ENCODE data around the gene NOS1AP. TPM values are rescaled to one million over a fixed set of nuclear protein-coding genes. Genes with fewer than 3 reads are reported as not detected.

Gene NOS1AP
- total RNA-seq, 1 experiment from 2014 or later: 5.3 TPM

GRCh38 chr1:162067466-162067865 lies 2.0 kb upstream of the NOS1AP start:
- ATAC-seq (no peak), DNase-seq (ENCODE audit: low read depth, low spot score) (no peak)
- H4K20me1 ChIP-seq (ENCODE audit: insufficient read depth): no peaks in the 10 kb centered on the region
- TF ChIP-seq POLR2A (IDR thresholded peaks at IDR 0.05; ENCODE audit: borderline replicate concordance, extremely low read depth, insufficient read depth, insufficient read length) (no peak), SRF (IDR thresholded peaks at IDR 0.05; ENCODE audit: low read depth) (no peak), EGR1 (IDR thresholded peaks at IDR 0.05; ENCODE audit: low read depth) (no peak), RAD21 (IDR thresholded peaks at IDR 0.05; ENCODE audit: low read depth) (no peak)
- TF ChIP-seq, protein P1, sequence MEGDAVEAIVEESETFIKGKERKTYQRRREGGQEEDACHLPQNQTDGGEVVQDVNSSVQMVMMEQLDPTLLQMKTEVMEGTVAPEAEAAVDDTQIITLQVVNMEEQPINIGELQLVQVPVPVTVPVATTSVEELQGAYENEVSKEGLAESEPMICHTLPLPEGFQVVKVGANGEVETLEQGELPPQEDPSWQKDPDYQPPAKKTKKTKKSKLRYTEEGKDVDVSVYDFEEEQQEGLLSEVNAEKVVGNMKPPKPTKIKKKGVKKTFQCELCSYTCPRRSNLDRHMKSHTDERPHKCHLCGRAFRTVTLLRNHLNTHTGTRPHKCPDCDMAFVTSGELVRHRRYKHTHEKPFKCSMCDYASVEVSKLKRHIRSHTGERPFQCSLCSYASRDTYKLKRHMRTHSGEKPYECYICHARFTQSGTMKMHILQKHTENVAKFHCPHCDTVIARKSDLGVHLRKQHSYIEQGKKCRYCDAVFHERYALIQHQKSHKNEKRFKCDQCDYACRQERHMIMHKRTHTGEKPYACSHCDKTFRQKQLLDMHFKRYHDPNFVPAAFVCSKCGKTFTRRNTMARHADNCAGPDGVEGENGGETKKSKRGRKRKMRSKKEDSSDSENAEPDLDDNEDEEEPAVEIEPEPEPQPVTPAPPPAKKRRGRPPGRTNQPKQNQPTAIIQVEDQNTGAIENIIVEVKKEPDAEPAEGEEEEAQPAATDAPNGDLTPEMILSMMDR (IDR thresholded peaks at IDR 0.05 in 2 of 3, conservative IDR thresholded peaks at IDR 0.05 in 1 of 3; ENCODE audit: borderline replicate concordance in 1 of 3, insufficient read depth in 1 of 3, low read depth in 2 of 3, low read length in 2 of 3): no peak
- TF ChIP-seq, protein P2, sequence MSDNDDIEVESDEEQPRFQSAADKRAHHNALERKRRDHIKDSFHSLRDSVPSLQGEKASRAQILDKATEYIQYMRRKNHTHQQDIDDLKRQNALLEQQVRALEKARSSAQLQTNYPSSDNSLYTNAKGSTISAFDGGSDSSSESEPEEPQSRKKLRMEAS (IDR thresholded peaks at IDR 0.05): no peak
- POLR2A ChIA-PET: no interaction called here
- no peaks in the 10 kb centered on the region for H3K9me2 ChIP-seq (ENCODE audit: insufficient read depth)
- BruUV-seq (replicated peaks): no TSS peak
- no peak overlapping the region for H3K9ac ChIP-seq (ENCODE audit: low read length)
- intact Hi-C loops (cut with micrococcal nuclease): no loop called here
- CTCF ChIA-PET: no interaction called here
- no peak overlapping the region for H2AFZ ChIP-seq (ENCODE audit: low read depth, low read length, poor library complexity, severe bottlenecking)
- H3K4me2 ChIP-seq (ENCODE audit: low read length): no peak overlapping the region
- H3K4me1 ChIP-seq (ENCODE audit: control insufficient read depth in 1 of 2, insufficient read depth in 2 of 2, low read length in 2 of 2): peaks cover 29 to 32% of the 10 kb centered on the region in 2 experiments; a peak in 3 of 4 replicates
- H3K27ac ChIP-seq (ENCODE audit: low read depth, low read length): no peak overlapping the region
- no peaks in the 10 kb centered on the region for H3K36me3 ChIP-seq (ENCODE audit: control insufficient read depth in 1 of 2, insufficient read depth in 2 of 2, low read length in 2 of 2)
- no peaks in the 10 kb centered on the region for H3K9me3 ChIP-seq (ENCODE audit: control insufficient read depth in 1 of 2, insufficient read depth in 1 of 2, low read depth in 1 of 2, low read length in 2 of 2)
- RAD21 ChIA-PET (ENCODE audit: low non-redundant PET in 1 of 2, low total read pairs in 2 of 2, uncharacterized antibody in 2 of 2, unreplicated experiment in 2 of 2): no interaction called here
- peaks cover 21% of the 10 kb centered on the region; the same call in 1 of the 2 replicates for H3K27me3 ChIP-seq (ENCODE audit: insufficient read depth, low read length)
- H3K4me3 ChIP-seq (replicated peaks in 1 of 2; ENCODE audit: low read depth in 1 of 2, low read length in 2 of 2): no peak overlapping the region
- H3K79me2 ChIP-seq (ENCODE audit: insufficient read depth, low read length): no peaks in the 10 kb centered on the region

GRCh38 chr1:162068301-162068700 lies 1.2 kb upstream of the NOS1AP start:
- H3K9me2 ChIP-seq (ENCODE audit: insufficient read depth): no peaks in the 10 kb centered on the region
- intact Hi-C loops (cut with micrococcal nuclease): no loop called here
- H3K4me2 ChIP-seq (ENCODE audit: low read length): peak overlapping the region; percentile 84; the same call in 1 of the 2 replicates
- ATAC-seq: no peak
- no peak for TF ChIP-seq YY1 (IDR thresholded peaks at IDR 0.05; ENCODE audit: extremely low read depth, insufficient replicate concordance, low read depth, low read length)
- no peak for TF ChIP-seq CBX3 (IDR thresholded peaks at IDR 0.05; ENCODE audit: low read depth)
- TF ChIP-seq ZFX (IDR thresholded peaks at IDR 0.05): no peak
- no peak for TF ChIP-seq EZH2phosphoT487 (IDR thresholded peaks at IDR 0.05; ENCODE audit: borderline replicate concordance)
- TF ChIP-seq EGR1 (IDR thresholded peaks at IDR 0.05; ENCODE audit: low read depth): no peak
- no peak for TF ChIP-seq ELF1 (IDR thresholded peaks at IDR 0.05; ENCODE audit: borderline replicate concordance, low read depth)
- no peak for TF ChIP-seq TCF7L2 (IDR thresholded peaks at IDR 0.05; ENCODE audit: borderline replicate concordance, extremely low read depth, insufficient read depth, insufficient read length)
- TF ChIP-seq POLR2AphosphoS5 (IDR thresholded peaks at IDR 0.05; ENCODE audit: low read depth, low read length): no peak
- TF ChIP-seq, protein P3, sequence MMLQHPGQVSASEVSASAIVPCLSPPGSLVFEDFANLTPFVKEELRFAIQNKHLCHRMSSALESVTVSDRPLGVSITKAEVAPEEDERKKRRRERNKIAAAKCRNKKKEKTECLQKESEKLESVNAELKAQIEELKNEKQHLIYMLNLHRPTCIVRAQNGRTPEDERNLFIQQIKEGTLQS (IDR thresholded peaks at IDR 0.05): no peak
- TF ChIP-seq CEBPB (IDR thresholded peaks at IDR 0.05; ENCODE audit: low read depth): no peak
- no peak for TF ChIP-seq SP1 (IDR thresholded peaks at IDR 0.05; ENCODE audit: low read depth)
- no peak overlapping the region for H3K27ac ChIP-seq (ENCODE audit: low read depth, low read length)
- RAD21 ChIA-PET (ENCODE audit: low non-redundant PET in 1 of 2, low total read pairs in 2 of 2, uncharacterized antibody in 2 of 2, unreplicated experiment in 2 of 2): no interaction called here
- no peaks in the 10 kb centered on the region for H3K9me3 ChIP-seq (ENCODE audit: control insufficient read depth in 1 of 2, insufficient read depth in 1 of 2, low read depth in 1 of 2, low read length in 2 of 2)
- H3K79me2 ChIP-seq (ENCODE audit: insufficient read depth, low read length): no peaks in the 10 kb centered on the region
- no peak overlapping the region for H3K4me3 ChIP-seq (replicated peaks in 1 of 2; ENCODE audit: low read depth in 1 of 2, low read length in 2 of 2)
- peaks cover 26% of the 10 kb centered on the region; the same call in 1 of the 2 replicates for H3K27me3 ChIP-seq (ENCODE audit: insufficient read depth, low read length)
- peaks cover 29 to 32% of the 10 kb centered on the region in 2 experiments; a peak in 3 of 4 replicates for H3K4me1 ChIP-seq (ENCODE audit: control insufficient read depth in 1 of 2, insufficient read depth in 2 of 2, low read length in 2 of 2)
- H4K20me1 ChIP-seq (ENCODE audit: insufficient read depth): no peaks in the 10 kb centered on the region
- no peak for DNase-seq (ENCODE audit: low read depth, low spot score)
- no peaks in the 10 kb centered on the region for H3K36me3 ChIP-seq (ENCODE audit: control insufficient read depth in 1 of 2, insufficient read depth in 2 of 2, low read length in 2 of 2)
- CTCF ChIA-PET: no interaction called here
- no peak overlapping the region for H3K9ac ChIP-seq (ENCODE audit: low read length)
- POLR2A ChIA-PET: no interaction called here
- no peak overlapping the region for H2AFZ ChIP-seq (ENCODE audit: low read depth, low read length, poor library complexity, severe bottlenecking)
- BruUV-seq (replicated peaks): no TSS peak
